Measurements from ENCODE around the gene COL9A1.

Gene COL9A1

DNA sequence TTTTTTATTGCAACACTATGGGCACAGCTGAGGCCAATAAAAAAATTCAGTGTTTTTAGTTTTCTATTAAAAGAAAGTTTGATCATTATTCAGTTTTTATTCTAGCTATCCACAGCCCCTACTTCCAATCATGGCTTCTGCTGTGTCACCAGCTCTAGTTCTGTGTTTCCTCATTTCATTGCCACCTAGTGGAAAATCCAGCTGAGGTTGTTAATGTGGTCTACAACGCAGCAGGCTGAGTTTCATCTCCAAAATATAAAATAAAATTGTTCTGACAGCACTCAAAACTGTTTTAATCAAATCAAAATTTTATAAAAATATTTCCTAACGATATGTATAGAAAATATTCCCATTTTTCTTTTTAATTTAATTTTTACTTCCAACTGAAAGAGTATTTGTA, 13.6 kb downstream of the COL9A1 start:
- TF ChIP-seq, protein P1, sequence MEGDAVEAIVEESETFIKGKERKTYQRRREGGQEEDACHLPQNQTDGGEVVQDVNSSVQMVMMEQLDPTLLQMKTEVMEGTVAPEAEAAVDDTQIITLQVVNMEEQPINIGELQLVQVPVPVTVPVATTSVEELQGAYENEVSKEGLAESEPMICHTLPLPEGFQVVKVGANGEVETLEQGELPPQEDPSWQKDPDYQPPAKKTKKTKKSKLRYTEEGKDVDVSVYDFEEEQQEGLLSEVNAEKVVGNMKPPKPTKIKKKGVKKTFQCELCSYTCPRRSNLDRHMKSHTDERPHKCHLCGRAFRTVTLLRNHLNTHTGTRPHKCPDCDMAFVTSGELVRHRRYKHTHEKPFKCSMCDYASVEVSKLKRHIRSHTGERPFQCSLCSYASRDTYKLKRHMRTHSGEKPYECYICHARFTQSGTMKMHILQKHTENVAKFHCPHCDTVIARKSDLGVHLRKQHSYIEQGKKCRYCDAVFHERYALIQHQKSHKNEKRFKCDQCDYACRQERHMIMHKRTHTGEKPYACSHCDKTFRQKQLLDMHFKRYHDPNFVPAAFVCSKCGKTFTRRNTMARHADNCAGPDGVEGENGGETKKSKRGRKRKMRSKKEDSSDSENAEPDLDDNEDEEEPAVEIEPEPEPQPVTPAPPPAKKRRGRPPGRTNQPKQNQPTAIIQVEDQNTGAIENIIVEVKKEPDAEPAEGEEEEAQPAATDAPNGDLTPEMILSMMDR (IDR thresholded peaks at IDR 0.05; ENCODE audit: low read depth, low read length), result no peak
- no peak overlapping the region for H3K4me3 ChIP-seq (ENCODE audit: low read depth, low read length)

DNA sequence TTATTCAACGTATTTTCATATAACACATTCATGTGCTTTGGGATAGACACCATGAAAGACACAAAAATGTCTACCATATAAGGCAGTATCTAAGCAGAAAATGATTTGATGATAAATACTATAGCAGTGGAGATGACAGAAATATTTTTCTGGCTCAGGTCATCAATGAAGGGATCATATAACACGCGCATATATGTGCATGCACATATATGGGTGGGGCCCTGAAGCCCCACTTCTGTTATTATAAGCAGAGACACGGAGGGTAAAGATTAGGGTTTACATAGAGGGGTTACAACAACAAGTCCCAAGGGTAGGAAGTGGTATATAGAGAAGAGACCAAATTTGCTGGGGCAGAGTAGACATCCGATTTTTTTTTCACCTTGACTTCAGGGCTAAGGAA, 16.0 kb downstream of the COL9A1 start:
- TF ChIP-seq, protein P1 (IDR thresholded peaks at IDR 0.05; ENCODE audit: low read depth, low read length), result no peak
- H3K4me3 ChIP-seq (ENCODE audit: low read depth, low read length), result no peak overlapping the region

DNA sequence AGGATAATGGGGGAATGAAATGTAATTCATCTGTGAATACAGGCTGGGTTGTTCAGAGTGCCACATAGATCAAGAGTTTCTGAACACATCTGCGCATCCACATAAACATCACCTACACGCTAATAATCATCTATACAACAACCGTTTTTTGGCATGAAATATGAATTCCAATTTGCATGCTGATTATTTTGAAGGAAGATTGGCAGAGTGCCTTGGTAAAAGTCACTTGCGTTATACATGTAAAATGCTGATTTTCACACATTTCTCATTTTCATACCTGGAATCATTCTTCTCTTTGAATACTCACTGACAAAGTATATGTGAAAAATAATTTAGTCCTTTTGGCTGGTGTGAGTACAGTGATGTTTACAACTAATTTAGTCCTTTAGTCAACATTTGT, 17.7 kb downstream of the COL9A1 start:
- no peak overlapping the region for H3K4me3 ChIP-seq (ENCODE audit: low read depth, low read length)
- TF ChIP-seq, protein P1 (IDR thresholded peaks at IDR 0.05; ENCODE audit: low read depth, low read length), result no peak

DNA sequence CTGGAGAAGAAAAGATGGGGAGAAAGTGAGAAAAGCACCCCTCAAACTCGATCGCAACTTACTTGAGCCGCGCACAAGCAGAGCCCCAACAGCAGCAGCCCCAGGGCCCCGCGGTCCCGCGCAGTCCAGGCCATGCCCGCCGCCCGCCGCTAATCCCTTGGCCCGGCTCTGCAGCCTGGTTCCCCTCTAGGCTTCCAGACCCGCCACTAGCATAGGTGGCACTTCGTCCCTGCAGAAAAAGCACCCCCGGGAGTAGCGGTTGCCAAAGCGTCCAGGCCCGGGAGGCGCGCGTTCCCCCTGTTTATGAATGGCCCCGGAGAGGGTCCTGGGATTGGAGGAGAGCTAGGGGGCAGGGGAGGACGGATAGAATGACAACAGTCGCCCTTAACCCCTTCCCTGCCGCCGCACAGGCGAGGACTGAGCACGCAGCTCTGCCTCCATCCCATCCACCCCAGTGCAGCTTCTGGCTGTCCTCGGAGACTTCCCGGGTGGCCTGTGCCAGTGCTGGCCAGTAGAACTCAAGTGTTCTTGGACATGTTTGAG, 19.9 kb downstream of the COL9A1 start:
- TF ChIP-seq, protein P1 (IDR thresholded peaks at IDR 0.05; ENCODE audit: low read depth, low read length), result no peak

DNA sequence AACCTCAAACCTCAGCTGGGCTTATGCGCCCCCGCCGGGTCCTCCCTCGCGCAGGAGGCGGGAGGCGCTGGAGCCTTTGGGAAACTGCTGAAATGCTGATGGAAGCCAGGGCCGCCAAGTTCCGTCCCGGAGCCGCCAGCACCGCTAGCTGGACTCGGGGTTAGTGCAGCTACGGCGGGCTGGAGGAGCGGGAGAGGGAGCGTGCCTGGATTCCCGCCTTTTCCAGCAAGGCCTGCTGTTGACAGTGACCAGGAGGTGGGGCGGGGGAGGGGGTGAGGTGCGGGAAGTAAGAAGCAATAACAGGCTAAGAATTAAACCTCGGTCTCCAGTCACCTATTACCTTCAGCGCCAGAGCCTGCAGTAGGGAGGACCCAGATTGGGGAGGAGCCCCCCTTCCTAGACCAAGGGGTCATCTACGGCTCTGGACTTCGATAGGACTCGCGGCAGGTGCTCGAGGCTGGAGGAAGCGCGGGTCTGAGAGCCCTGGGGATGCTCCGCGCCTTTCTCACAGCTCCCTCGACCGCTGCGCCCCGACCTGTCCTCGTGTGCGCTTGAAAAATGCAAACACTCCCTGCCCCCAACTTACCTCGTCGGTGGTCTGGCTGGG, 20.5 kb downstream of the COL9A1 start:
- H3K4me3 ChIP-seq (ENCODE audit: low read depth, low read length), result no peak overlapping the region
- TF ChIP-seq, protein P1 (IDR thresholded peaks at IDR 0.05; ENCODE audit: low read depth, low read length), result no peak

More for the DNA sequence above, 19.9 kb downstream of the COL9A1 start:
- H3K4me3 ChIP-seq (ENCODE audit: low read depth, low read length), result no peak overlapping the region

DNA sequence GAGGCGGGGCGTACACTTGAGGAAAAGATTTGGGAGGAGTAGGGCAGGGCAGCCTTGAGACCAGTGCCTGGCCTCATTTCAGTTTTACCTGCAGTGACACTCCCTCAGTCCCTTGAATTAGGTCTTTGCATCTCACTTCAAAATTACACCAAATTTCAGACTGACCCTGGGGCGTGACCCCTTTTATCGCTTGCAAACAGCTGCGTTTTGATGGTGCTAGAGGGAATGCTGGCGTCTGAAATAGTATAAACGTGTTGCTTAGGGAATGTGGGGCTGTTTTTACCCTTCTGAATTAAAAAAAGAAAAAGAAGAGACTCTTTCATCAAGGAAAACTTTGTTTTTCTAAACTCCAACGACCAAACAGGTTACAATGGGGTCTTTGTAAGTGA, 21.0 kb downstream of the COL9A1 start:
- no peak overlapping the region for H3K4me3 ChIP-seq (ENCODE audit: low read depth, low read length)
- TF ChIP-seq, protein P1 (IDR thresholded peaks at IDR 0.05; ENCODE audit: low read depth, low read length), result no peak

DNA sequence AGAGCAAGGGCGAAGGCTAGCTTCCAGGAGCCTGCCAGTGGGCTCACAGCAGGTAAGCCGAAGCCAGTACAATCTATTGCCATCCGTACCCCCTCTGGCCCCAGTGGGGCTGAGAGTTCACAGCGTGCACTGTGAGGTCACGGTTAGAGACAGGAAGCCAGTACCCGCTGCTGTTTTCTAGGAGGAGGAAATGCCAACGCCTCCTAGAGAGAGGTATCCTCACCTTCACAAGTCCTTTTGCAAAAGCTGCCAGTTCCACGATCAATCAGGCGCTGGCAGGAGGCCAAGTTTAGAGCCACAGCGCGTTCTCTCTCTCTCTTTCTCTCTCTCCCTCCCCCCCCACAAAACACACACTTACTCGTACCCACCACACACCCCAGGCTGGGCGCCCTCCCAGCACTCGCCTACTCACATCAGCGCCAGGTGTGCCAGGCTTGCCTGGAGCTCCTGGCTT, 22.5 kb downstream of the COL9A1 start:
- TF ChIP-seq, protein P1 (IDR thresholded peaks at IDR 0.05; ENCODE audit: low read depth, low read length), result no peak
- no peak overlapping the region for H3K4me3 ChIP-seq (ENCODE audit: low read depth, low read length)

Measured in WI38 (cell line).